Uterus (tissue), 4 donors: ENCODE measurements around the gene TRAK2. TPM values are rescaled to one million over a fixed set of nuclear protein-coding genes. Genes with fewer than 3 reads are reported as not detected.

Experiments used
- DNase-seq, 2 donors: peaks; one replicate each; pipeline ENCODE4 v3.0.0-alpha.2; 2019 to 2020
- H3K27ac ChIP-seq, 2 donors: fragments of 200-600 bp; sonication (generic); 1 replicate in 1 of 2; 2 replicates in 1 of 2; pipeline ENCODE4 v1.5.1; 2016 to 2018
- H3K27me3 ChIP-seq, 2 donors: fragments of 200-600 bp; sonication (generic); one replicate each; pipeline ENCODE4 v1.5.1; 2018 to 2019; ENCODE audit warnings: control low read depth in 1 of 2
- H3K36me3 ChIP-seq, 2 donors: fragments of 200-600 bp; sonication (generic); one replicate each; pipeline ENCODE4 v1.5.1; 2019; ENCODE audit warnings: control low read depth in 1 of 2
- H3K4me1 ChIP-seq, 2 donors: fragments of 200-600 bp; sonication (generic); one replicate each; pipeline ENCODE4 v1.5.1; 2018 to 2019; ENCODE audit warnings: control low read depth in 1 of 2
- H3K4me3 ChIP-seq, 2 donors: fragments of 200-600 bp; sonication (generic); 1 replicate in 1 of 2; 2 replicates in 1 of 2; pipeline ENCODE4 v1.5.1; 2018 to 2019; ENCODE audit warnings: mild to moderate bottlenecking in 1 of 2
- H3K9me3 ChIP-seq, 2 donors: fragments of 200-600 bp; sonication (generic); one replicate each; pipeline ENCODE4 v1.5.1; 2019; ENCODE audit warnings: control low read depth in 1 of 2
- POLR2A ChIP-seq, 2 donors: fragments of 450-650 bp; IDR thresholded peaks; one replicate each; pipeline ENCODE4 v1.6.1; 2016; ENCODE audit warnings: antibody characterized with exemption in 2 of 2, mild to moderate bottlenecking in 1 of 2, moderate library complexity in 1 of 2
- intact Hi-C: fragments of 100-400 bp; cut with DNase I; formaldehyde crosslinking; loops from one replicate; pipeline ENCODE4 v1.15.1; 2023; ENCODE audit warnings: low total_unique reads
- total RNA-seq, 4 donors: library from RNA; depleted of rRNA in 3 of 4; stranded (reverse); fragments of >200 nt in 3 of 4; gene quantifications; one replicate each; pipeline versions ENCODE4 v1.1.0 to v1.2.4, GENCODE V29; 2014 to 2023
- TF ChIP-seq, protein P1 (sequence below), 4 experiments: fragments of 200-600 bp in 2 of 4; fragments of 450-650 bp in 2 of 4; sonication (generic) in 2 of 4; IDR thresholded peaks; one replicate each; pipeline ENCODE4 v1.5.1; 2016 to 2019; ENCODE audit warnings: antibody characterized with exemption in 4 of 4, mild to moderate bottlenecking in 2 of 4, moderate library complexity in 1 of 4
- donor health status: DM: yes; HTN: yes; CAD: no.

Gene TRAK2
- total RNA-seq, 4 donors from 2014 or later = 31.8 to 54.9 (median 38.2) TPM

DNA sequence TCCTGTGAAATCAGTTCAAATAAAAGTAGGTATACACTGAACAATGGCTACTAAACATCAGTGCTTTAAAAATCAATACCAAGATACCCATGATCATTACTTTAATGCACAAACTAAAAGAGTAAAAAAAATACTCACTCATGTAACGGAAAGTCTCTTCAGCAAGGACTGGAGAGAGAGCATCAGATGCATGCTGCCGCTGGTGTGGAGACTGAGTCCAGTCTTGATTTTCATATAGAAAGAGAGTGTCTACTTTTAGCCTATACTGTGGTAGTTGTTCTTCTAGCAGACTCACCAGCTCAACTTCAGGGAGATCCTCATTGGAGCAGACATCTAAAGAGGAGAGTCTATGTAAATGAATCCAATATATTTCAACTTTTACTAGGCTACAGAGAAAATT lies 44.0 kb downstream of the TRAK2 start:
- peaks cover 0 to 19% of the 10 kb centered on the region in 2 donors for H3K4me1 ChIP-seq
- peak overlapping the region; percentile 69 to 77 for H3K27ac ChIP-seq
- no peaks in the 10 kb centered on the region for H3K27me3 ChIP-seq
- intact Hi-C loops = no loop called here
- no peak overlapping the region for H3K4me3 ChIP-seq
- no peak for DNase-seq
- no peaks in the 10 kb centered on the region for H3K36me3 ChIP-seq
- TF ChIP-seq POLR2A (IDR thresholded peaks at IDR 0.05) = no peak
- TF ChIP-seq, protein P1, sequence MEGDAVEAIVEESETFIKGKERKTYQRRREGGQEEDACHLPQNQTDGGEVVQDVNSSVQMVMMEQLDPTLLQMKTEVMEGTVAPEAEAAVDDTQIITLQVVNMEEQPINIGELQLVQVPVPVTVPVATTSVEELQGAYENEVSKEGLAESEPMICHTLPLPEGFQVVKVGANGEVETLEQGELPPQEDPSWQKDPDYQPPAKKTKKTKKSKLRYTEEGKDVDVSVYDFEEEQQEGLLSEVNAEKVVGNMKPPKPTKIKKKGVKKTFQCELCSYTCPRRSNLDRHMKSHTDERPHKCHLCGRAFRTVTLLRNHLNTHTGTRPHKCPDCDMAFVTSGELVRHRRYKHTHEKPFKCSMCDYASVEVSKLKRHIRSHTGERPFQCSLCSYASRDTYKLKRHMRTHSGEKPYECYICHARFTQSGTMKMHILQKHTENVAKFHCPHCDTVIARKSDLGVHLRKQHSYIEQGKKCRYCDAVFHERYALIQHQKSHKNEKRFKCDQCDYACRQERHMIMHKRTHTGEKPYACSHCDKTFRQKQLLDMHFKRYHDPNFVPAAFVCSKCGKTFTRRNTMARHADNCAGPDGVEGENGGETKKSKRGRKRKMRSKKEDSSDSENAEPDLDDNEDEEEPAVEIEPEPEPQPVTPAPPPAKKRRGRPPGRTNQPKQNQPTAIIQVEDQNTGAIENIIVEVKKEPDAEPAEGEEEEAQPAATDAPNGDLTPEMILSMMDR (IDR thresholded peaks at IDR 0.05) = no peak
- H3K9me3 ChIP-seq = no peaks in the 10 kb centered on the region

DNA sequence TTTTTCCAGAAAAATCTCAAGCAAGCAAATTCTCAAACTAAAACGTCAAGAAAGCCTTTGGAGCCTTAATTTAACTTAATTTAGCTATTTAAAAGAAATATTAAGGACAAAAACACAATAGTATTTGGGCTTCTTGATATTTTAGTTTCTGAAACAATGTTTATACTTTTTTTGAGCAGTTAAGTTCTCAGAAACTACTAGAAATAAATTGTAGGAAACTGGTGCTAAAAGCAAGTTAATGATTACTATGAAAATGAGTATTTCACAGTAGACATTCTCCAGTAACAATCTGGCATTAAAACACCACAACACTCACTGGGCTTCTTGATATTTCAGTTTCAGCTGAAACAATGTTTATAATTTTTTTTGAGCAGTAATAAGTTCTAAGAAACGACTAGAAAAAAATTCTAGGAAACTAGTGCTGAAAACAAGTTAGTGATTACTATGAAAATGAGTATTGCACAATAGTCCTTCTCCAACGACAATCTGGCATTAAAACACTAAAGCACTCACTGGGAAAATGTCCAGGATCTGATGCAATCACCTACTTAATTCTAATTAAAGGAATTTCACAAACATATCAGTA lies 45.1 kb downstream of the TRAK2 start:
- no peaks in the 10 kb centered on the region for H3K36me3 ChIP-seq
- peaks cover 0 to 27% of the 10 kb centered on the region in 2 donors for H3K4me1 ChIP-seq
- DNase-seq = peak; percentile 23 to 74
- H3K4me3 ChIP-seq = no peak overlapping the region
- no peaks in the 10 kb centered on the region for H3K27me3 ChIP-seq
- intact Hi-C loops = no loop called here
- no peak for TF ChIP-seq POLR2A (IDR thresholded peaks at IDR 0.05)
- TF ChIP-seq, protein P1 (IDR thresholded peaks at IDR 0.05) = no peak
- no peaks in the 10 kb centered on the region for H3K9me3 ChIP-seq
- H3K27ac ChIP-seq = peak overlapping the region; percentile 69 to 77

DNA sequence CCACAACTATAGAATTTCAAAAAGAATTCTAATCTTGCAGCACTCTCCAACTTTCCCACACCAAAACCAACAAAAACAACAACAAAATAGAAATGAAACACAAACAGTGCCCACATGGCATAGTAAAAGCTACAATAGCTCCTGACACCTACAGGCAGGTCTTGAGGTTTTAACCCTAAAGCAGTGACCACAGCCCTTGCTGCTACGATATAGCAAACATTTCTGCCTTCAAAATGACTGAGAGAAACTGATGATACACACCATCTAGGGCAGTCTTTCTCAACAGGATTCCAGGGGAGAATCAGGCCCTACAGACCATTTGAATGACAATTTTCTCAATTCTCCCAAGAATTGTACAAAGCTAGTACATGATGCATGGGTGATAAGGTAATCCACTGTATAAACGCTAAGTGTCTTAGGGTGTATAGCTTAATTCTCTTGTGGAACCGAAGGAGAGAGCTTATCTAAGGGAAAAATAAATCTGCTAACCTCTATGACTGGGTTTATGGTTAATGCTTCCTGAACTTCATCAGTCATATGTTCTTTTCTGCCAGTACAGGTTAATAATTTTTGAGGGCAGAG lies 46.5 kb downstream of the TRAK2 start:
- no peak for DNase-seq
- Histone ChIP-seq H3K4me3 (no peak overlapping the region), H3K4me1 (peaks cover 0 to 27% of the 10 kb centered on the region in 2 donors), H3K27me3 (no peaks in the 10 kb centered on the region), H3K36me3 (no peaks in the 10 kb centered on the region), H3K27ac (peak overlapping the region; percentile 69 to 77), H3K9me3 (no peaks in the 10 kb centered on the region)
- intact Hi-C loops = no loop called here
- TF ChIP-seq, protein P1 (IDR thresholded peaks at IDR 0.05) = no peak
- no peak for TF ChIP-seq POLR2A (IDR thresholded peaks at IDR 0.05)

DNA sequence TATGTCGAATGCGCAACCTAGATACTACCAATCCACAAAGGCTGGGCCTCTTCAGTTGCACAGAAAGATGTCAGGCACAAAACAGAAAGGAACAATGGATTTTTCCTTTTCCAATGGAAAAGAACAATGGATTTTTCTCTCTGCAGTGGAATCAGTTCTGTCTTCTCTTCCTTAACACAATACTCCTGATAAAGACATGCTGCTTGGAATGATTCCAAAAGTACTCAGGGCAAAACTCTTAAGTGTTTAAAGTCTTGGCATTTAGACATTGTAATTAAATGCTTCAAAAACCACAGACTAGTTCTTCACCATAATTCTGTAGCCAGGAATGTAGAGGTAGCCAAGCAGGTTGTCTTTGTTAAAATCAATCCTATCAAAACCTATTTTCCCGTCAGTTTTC lies 47.4 kb downstream of the TRAK2 start:
- H3K27me3 ChIP-seq = no peaks in the 10 kb centered on the region
- DNase-seq = no peak
- TF ChIP-seq POLR2A (IDR thresholded peaks at IDR 0.05) = no peak
- TF ChIP-seq, protein P1 (IDR thresholded peaks at IDR 0.05) = no peak
- H3K4me1 ChIP-seq = peaks cover 0 to 27% of the 10 kb centered on the region in 2 donors
- no peak overlapping the region for H3K4me3 ChIP-seq
- no peaks in the 10 kb centered on the region for H3K36me3 ChIP-seq
- peak overlapping the region in 1 of 2 donors; percentile 30 for H3K27ac ChIP-seq
- H3K9me3 ChIP-seq = no peaks in the 10 kb centered on the region
- intact Hi-C loops = no loop called here
